GM18508 (cell line): ENCODE measurements around the gene P2RY2.

ENCODE experiments used
- ATAC-seq: cut with Tn5 transposase; IDR thresholded peaks from one replicate; pipeline ENCODE4 v1.9.1; 2021; ENCODE audit warnings: moderate number of reproducible peaks; ENCODE audit not compliant: insufficient read depth, unreplicated experiment

P2RY2 gene

GRCh38 chr11:73275381-73275750 is 57.3 kb downstream of the P2RY2 start:
- ATAC-seq = no peak

DNA sequence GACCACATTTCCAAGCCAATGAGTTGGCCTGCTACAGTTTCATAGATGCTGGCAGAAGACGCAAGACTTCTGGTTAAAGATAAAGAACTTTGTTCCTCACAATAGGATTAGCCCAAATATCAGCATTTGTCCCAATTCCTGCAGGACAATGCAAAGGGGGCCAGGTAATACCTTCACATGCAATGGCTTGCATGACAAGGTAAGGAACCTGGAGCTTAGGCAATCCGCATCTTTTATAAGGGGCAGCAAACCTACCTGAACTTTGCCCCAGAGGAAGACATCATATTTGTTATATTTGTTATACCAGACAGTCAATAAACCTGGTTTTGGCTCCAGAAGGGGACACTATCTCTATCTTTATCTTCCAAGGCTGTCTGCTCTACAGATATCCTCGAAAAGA is 59.4 kb downstream of the P2RY2 start:
- no peak for ATAC-seq

- no peak for ATAC-seq
Measured at GRCh38 chr11:73280626-73281025, 62.5 kb downstream of the P2RY2 start.

GRCh38 chr11:73281201-73281741 is 63.2 kb downstream of the P2RY2 start:
- ATAC-seq = no peak

DNA sequence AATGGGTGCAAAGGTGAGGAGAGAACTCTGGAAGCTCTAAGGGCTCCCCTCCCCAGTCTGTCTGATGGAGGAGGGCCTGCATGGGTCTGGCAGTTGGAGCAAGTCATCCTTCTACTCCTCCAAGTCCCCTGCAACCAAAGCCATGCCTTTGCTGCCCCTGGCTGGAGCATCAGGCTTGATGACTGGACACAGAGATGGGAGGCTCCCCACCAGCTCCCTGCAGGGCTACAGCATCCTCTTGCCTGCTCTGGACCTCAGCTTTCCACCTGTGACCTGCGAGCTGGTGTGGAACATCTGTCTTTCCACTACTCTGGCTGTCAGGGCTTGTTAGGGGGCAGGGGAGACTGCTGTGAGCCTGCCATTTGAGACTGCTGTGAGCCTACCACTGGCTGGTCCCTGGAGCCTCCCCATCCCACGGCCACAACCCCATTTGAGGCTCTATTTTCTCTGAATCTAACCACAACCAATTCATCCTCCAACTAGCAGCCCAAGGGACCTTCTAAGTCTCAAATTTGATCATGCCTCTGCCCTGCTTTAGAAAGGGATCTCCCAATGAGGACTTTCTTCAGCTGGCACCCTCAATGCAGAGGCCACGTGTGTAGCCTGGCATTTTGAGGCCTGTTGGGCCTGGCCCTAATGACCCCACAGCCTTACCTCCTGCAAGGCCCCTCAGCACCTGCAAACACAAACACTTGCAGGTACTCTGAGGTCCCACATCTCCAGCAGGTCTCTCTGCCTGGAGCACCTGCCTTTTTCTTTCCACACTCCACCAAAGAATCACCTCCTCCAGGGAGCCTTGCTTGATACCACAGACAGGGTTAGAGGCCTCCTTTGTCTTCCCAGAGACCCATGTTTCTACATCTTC is 63.9 kb downstream of the P2RY2 start:
- no peak for ATAC-seq

GRCh38 chr11:73283276-73284000 is 65.4 kb downstream of the P2RY2 start:
- ATAC-seq = no peak

DNA sequence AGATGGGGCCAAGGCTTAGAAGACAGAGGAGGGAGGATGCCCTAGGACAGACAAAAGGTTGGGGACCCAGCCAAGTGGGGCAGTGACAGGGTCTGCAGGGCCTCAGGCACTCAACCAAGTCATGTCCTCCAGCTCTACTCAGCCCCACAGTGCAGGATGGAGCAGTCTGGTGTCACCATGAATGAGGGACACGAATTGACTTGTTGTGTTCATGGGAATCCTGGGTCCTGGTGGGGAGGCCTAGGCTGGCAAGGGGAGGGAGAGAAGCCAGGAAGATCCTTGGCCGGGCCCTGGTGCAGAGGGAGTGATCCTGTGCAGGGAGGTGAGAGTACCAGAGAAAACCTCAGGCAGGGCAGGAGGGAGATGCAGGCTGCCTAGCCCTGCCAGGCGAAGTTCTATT is 66.0 kb downstream of the P2RY2 start:
- no peak for ATAC-seq

GRCh38 chr11:73285721-73286120 is 67.6 kb downstream of the P2RY2 start:
- ATAC-seq = no peak
